Epidermal melanocyte (primary cell): Measurements from ENCODE around the gene NPPC.
"Not testable (repeated sequence)": the region's sequence is repeated elsewhere in the genome, so short reads cannot be mapped to it uniquely, and the experiment has no call there.

Source experiments
- DNase-seq: peaks from one replicate; pipeline ENCODE4 v3.0.0; 2011; ENCODE audit warnings: low spot score; ENCODE audit not compliant: insufficient read length

Gene NPPC

DNA sequence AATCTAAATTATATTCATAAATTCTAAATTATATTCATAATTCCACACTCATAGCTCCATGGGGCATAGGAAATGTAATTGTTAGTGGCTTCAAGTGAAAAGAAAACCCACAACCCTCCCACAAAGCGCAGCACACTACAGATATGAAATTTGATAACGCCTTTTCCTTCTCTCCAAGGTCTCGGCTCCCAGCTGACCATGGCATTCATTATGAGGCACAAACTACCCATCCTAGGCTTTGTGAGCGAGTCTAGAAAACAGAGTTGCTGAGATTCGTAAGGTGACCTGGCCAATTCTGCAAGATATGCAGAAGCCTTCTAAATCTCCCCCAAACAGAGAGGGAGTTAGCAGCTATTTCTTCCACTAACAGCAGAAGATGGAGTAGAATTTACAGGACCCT lies 5.4 kb downstream of the NPPC start:
- no peak for DNase-seq

GRCh38 chr2:231920366-231920765 lies 5.8 kb downstream of the NPPC start:
- DNase-seq: no peak

- no peak for DNase-seq
These were observed 6.7 kb downstream of the NPPC start for GRCh38 chr2:231919341-231920035.

DNA sequence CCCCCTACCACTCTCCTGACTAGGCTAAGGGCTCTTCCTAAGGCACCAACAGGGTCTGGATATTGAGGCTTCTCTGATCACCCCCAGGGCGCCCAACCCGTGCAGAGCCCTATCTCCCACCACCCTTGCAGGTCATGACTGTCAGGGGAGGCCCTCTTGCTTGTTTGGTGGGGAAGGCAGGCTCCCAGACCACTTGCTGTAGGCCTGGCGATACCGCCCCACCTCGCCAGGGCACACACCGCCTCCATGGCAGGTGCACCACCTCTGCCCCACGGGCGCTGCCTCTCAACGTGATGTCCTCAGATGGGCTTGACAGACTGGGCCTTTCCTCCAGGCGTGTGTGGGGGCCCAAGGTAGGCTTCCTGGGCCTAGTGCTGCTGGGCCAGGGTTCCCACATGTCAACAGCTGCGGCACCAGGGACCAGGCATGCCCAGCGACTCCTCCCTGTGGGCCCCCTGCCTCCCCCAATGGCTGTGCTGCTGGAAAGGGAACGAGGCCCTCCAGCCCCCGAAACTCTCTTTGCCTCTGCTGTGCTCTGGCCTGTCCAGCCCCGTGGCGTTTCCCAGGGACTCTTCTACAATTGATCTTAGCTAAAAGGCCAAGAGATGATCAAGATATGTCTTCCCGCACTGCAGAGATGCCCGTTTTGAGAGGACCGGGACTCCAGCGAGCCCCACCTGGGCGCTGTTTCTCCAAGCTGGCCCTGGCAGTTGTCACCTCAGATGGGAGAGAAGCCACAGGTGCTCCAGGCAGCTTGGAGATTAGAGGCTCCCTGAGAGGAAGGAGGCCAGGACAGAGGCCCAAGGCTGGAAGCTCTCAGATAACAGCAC lies 7.5 kb downstream of the NPPC start:
- no peak for DNase-seq

- no peak for DNase-seq
These were observed 8.7 kb downstream of the NPPC start for GRCh38 chr2:231917280-231918066.

- no peak for DNase-seq
These were observed 12.0 kb downstream of the NPPC start for GRCh38 chr2:231914077-231914690.

GRCh38 chr2:231911381-231911780 lies 14.8 kb downstream of the NPPC start:
- DNase-seq: no peak

DNA sequence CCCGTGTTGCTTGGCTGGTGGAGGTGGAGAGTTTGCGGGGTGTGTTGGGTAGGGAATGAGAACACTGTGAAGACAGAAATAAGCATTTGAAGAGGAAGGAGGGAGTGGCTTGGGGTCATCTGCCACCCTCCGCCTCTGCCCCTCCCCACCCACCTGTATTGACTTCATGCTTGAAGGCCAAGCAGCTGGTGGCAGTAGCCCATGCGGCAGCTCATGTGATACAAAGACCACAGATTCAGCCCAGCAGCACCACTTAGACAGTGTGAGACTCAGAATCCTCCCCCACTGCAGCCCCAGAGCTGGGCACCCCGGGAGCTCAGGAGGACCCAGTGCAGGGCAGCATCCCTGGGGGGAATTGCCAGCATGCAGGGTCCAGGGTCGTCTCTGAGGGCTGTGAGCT lies 15.4 kb downstream of the NPPC start:
- no peak for DNase-seq

DNA sequence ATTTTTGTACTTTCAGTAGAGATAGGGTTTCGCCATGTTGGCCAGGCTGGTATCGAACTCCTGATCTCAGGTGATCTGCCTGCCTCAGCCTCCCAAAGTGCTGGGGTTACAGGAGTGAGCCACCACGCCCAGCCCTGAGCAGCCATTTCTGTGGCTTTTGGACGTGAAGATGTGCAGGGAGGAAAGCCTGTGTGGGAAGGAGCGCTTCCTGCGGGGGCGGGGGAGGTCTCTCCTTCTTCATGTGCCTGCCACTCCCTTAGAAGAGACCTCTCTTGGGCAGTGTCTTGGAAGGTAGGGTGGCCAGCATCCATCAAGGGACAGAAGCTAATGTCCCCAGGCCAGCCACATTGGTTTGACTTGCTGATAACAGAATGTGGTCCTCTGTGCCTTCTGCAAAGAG lies 16.0 kb downstream of the NPPC start:
- not testable (repeated sequence) for DNase-seq

DNA sequence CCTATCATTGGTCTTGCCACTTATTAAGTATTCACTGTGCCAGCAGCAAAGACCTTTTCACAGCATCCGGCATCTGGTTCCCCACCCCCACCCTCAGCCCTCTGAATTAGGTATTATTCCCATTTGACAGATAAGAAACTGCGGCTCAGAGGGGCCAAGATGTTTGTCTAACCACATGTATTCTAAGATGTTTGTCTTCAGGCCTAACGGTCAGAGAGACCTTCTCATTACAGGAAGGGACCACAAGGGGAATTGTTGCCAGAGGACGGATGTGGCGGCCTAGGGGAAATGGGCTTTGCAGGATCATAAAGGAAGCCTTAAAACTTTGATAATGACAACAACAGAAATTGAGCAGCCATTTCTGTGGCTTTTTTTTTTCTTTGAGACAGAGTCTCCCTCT lies 16.6 kb downstream of the NPPC start:
- no peak for DNase-seq

- no peak for DNase-seq
These were observed 17.6 kb downstream of the NPPC start for GRCh38 chr2:231908584-231908983.

DNA sequence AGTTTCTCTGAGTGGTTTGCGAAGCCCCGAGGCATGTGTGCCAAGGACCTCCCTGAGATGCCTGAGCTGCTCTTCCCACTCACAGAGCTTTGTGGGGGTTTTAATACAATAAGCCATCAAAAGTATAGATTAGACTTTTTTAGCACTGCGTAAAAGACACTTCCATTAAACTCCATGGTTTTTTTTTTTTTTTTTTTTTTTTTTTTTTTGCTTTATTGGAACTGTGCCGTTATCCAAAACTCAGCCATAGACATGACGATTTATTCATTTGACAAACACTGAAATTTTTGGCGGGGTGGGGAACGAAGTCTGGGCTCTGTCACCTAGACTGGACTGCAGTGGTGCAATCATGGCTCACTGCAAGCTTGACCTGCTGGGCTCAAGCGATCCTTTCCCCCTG lies 18.4 kb downstream of the NPPC start:
- DNase-seq: no peak

GRCh38 chr2:231905026-231905425 lies 21.2 kb downstream of the NPPC start:
- no peak for DNase-seq

GRCh38 chr2:231904161-231904611 lies 22.0 kb downstream of the NPPC start:
- no peak for DNase-seq

DNA sequence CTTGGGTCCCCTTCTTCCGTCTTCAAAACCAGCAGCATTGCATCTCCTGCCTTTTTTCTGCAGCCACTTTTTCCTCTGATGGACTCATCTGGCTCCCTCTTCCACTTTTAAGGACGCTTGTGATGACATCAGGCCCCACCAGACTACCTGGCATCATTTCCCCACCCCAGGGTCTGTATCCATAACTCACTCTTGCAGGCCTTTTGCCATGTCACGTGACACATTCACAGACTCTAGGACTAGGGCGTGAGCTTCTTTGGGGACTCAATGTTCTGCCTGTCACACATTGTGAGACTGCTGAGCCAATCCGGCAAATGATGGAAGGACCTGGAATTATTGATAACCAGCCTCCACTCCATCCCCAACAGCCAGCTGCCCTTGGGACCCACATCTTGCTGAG lies 23.6 kb downstream of the NPPC start:
- no peak for DNase-seq

DNA sequence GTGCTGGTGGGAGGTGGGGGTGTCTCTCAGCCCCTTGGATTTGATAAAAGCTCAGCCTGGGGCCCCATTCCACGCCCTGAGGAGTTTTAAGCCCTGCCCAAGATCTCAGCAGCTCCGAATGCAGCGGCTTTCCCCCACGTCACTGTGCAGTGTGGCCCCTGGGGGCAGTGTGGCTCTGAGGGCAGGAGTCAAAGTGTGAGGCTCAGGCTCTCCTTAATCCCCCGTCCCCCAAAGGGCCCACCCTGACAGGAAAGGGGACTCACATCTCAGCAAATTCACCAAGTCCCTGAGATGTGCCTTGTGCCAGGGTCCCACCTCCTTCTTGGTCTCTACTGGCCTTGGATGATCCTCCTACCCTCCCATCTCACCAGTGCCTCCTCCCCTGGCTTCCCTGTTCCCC lies 25.2 kb downstream of the NPPC start:
- DNase-seq: no peak

GRCh38 chr2:231900486-231900942 lies 25.7 kb downstream of the NPPC start:
- DNase-seq: no peak

GRCh38 chr2:231894566-231895380 lies 31.4 kb downstream of the NPPC start:
- no peak for DNase-seq

DNA sequence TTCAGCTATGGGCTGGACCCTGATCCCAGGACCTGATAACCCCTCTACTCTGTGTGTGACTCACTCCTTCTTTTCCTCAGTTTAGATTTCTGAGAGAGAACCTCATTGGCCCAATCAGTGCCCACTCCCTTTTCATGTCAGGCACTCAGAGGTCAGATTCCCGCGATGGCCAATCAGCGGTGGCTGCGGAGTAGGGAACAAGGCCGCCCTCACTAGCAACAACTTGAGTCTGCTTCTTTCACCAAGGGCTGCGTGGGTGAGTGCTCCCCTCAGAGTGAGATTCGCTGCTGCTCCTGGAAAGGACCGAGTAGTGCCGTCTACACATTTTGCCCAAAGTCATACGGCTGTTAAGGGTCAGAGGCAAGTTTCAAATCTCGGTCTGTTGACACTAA lies 34.7 kb downstream of the NPPC start:
- DNase-seq: no peak

- DNase-seq: no peak
These were observed 35.2 kb downstream of the NPPC start for GRCh38 chr2:231890896-231891513.
